ENCODE measurements around the gene METAP1D. TPM values are rescaled to one million over a fixed set of nuclear protein-coding genes. Genes with fewer than 3 reads are reported as not detected.

Gene METAP1D
- total RNA-seq, 2 donors from 2014 or later = 11.6 to 13.6 TPM

- Histone ChIP-seq H3K27ac (peak overlapping the region in 1 of 2 donors; percentile 21), H3K9me3 (no peaks in the 10 kb centered on the region), H3K4me3 (no peak overlapping the region), H3K27me3 (replicated peaks; ENCODE audit: insufficient read depth) (no peaks in the 10 kb centered on the region), H3K4me1 (replicated peaks) (no peaks in the 10 kb centered on the region), H3K36me3 (no peaks in the 10 kb centered on the region)
- WGBS = 73% methylated on average over 11 of the region's 11 CpGs
- intact Hi-C loops (cut with DNase I) = no loop called here
- TF ChIP-seq, protein P1, sequence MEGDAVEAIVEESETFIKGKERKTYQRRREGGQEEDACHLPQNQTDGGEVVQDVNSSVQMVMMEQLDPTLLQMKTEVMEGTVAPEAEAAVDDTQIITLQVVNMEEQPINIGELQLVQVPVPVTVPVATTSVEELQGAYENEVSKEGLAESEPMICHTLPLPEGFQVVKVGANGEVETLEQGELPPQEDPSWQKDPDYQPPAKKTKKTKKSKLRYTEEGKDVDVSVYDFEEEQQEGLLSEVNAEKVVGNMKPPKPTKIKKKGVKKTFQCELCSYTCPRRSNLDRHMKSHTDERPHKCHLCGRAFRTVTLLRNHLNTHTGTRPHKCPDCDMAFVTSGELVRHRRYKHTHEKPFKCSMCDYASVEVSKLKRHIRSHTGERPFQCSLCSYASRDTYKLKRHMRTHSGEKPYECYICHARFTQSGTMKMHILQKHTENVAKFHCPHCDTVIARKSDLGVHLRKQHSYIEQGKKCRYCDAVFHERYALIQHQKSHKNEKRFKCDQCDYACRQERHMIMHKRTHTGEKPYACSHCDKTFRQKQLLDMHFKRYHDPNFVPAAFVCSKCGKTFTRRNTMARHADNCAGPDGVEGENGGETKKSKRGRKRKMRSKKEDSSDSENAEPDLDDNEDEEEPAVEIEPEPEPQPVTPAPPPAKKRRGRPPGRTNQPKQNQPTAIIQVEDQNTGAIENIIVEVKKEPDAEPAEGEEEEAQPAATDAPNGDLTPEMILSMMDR (IDR thresholded peaks at IDR 0.05) = no peak
- TF ChIP-seq POLR2AphosphoS5 (IDR thresholded peaks at IDR 0.05) = no peak
- no peak for TF ChIP-seq POLR2A (IDR thresholded peaks at IDR 0.05)
- no peak for DNase-seq (ENCODE audit: low spot score)
Measured at GRCh38 chr2:172011812-172012575, 12.2 kb downstream of the METAP1D start.

DNA sequence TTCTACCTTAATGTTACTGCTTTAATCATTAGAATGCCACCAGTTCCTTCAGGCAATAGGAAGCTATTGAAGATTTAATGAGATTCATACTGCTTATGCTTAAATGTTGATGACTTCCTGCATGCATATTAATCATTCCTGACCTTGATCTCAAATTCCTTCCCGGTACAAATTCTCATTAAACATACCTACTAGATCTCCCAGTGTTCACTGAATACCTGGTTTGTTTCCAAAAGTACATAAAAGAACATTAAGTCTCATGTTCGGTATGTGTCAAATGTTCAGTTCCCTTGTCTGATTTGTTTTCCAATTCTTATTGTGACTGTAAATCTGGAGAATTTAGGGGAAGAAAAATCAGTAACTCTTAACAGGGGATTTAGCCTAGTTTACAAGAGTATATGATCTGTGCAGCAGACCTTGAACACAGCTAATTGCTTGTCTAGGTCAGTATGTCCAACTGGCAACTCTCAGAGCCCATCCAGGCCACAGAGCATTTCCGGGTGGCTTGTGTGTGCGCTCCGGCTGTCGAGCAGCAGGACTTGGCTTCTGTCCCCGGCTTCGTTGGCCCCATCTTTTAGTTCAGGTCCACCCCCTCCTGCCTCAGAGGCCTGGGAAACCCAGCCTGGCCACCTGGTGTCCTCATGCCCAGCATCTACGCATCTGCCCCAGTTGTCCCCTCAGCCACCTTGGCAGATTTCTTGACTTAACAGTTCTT lies 13.1 kb downstream of the METAP1D start:
- no peak for DNase-seq (ENCODE audit: low spot score)
- Histone ChIP-seq H3K36me3 (no peaks in the 10 kb centered on the region), H3K4me1 (replicated peaks) (no peaks in the 10 kb centered on the region), H3K9me3 (no peaks in the 10 kb centered on the region), H3K27ac (peak overlapping the region in 1 of 2 donors; percentile 21), H3K27me3 (replicated peaks; ENCODE audit: insufficient read depth) (no peaks in the 10 kb centered on the region), H3K4me3 (no peak overlapping the region)
- TF ChIP-seq POLR2AphosphoS5 (IDR thresholded peaks at IDR 0.05) = no peak
- intact Hi-C loops (cut with DNase I) = no loop called here
- 40% methylated on average over 9 of the region's 9 CpGs for WGBS

DNA sequence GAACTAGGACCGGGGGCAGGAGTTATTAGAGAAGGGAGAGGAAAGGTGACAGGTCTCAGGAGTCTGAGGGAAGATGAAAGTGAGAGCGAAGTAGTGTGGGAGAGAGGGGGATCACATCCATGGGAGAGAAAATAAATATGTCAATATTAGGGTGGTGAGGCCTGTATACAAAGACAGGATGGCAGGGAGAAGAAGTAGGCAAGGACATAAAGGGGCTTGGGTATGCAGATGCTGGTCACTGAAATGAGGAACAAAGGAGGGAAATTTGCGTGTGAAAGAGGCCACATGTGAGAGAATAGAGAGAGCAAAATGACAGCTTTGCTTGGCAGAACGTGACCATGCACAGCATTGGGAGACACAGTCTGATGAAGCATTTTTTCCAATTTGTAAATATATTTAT lies 13.6 kb downstream of the METAP1D start:
- Histone ChIP-seq H3K4me3 (no peak overlapping the region), H3K4me1 (replicated peaks) (no peaks in the 10 kb centered on the region), H3K27me3 (replicated peaks; ENCODE audit: insufficient read depth) (no peaks in the 10 kb centered on the region), H3K9me3 (no peaks in the 10 kb centered on the region), H3K27ac (peak overlapping the region in 1 of 2 donors; percentile 21), H3K36me3 (no peaks in the 10 kb centered on the region)
- no peak for DNase-seq (ENCODE audit: low spot score)
- no peak for TF ChIP-seq POLR2AphosphoS5 (IDR thresholded peaks at IDR 0.05)
- TF ChIP-seq POLR2A (IDR thresholded peaks at IDR 0.05) = no peak
- TF ChIP-seq, protein P1 (IDR thresholded peaks at IDR 0.05) = no peak
- 75% methylated on average over 4 of the region's 4 CpGs for WGBS
- intact Hi-C loops (cut with DNase I) = no loop called here

- no peak for DNase-seq (ENCODE audit: low spot score)
- no peaks in the 10 kb centered on the region for H3K9me3 ChIP-seq
- TF ChIP-seq POLR2A (IDR thresholded peaks at IDR 0.05) (no peak), POLR2AphosphoS5 (IDR thresholded peaks at IDR 0.05) (no peak)
- TF ChIP-seq, protein P1 (IDR thresholded peaks at IDR 0.05) = no peak
- no peaks in the 10 kb centered on the region for H3K36me3 ChIP-seq
- H3K4me3 ChIP-seq = no peak overlapping the region
- no peaks in the 10 kb centered on the region for H3K27me3 ChIP-seq (replicated peaks; ENCODE audit: insufficient read depth)
- H3K4me1 ChIP-seq (replicated peaks) = no peaks in the 10 kb centered on the region
- no peak overlapping the region for H3K27ac ChIP-seq
- 30% methylated on average over 8 of the region's 8 CpGs for WGBS
- intact Hi-C loops (cut with DNase I) = no loop called here
Measured at GRCh38 chr2:172021074-172021931, 21.6 kb downstream of the METAP1D start.

DNA sequence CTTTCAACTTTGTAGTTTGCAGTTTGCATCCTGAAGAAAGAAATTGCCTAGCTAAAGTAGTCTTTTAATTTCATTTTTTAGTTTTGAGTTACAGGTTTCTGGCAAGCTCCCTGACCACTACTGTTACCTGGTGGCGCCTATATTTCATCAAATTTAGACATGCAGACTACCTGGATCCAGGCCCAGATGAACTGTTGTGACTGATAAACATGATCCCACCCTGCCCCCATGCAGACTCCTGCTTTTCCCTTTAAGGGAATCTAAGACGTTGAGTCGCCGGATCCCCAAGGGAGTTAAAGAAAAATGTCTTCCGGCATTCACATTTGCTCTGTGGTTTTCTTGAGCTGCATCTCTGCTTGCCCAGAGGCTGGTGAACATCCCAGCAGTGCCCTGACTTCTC lies 22.2 kb downstream of the METAP1D start:
- no peaks in the 10 kb centered on the region for H3K4me1 ChIP-seq (replicated peaks)
- H3K4me3 ChIP-seq = no peak overlapping the region
- no peaks in the 10 kb centered on the region for H3K36me3 ChIP-seq
- intact Hi-C loops (cut with DNase I) = no loop called here
- TF ChIP-seq POLR2AphosphoS5 (IDR thresholded peaks at IDR 0.05) (no peak), POLR2A (IDR thresholded peaks at IDR 0.05) (no peak)
- TF ChIP-seq, protein P1 (IDR thresholded peaks at IDR 0.05) = no peak
- H3K27ac ChIP-seq = no peak overlapping the region
- H3K27me3 ChIP-seq (replicated peaks; ENCODE audit: insufficient read depth) = no peaks in the 10 kb centered on the region
- 27% methylated on average over 5 of the region's 5 CpGs for WGBS
- no peak for DNase-seq (ENCODE audit: low spot score)
- H3K9me3 ChIP-seq = no peaks in the 10 kb centered on the region

Measured in prostate gland (tissue), 2 donors.